ENCODE data around the gene TP53I11.

The TP53I11 gene

GRCh38 chr11:44885065-44885810 is 65.4 kb downstream of the TP53I11 start:
- TF ChIP-seq CTCF (IDR thresholded peaks at IDR 0.05; ENCODE audit: control extremely low read depth, extremely low read depth, low read depth, missing control alignments), result no peak
- no peak for DNase-seq (ENCODE audit: extremely low spot score)
- CTCF ChIA-PET, result interaction anchor here (1.0 to 1.8 kb wide), 3 partner anchors 8 to 219 kb away, joined by 3 to 9 read pairs (median 5); no protein-coding TSS in a partner anchor
- POLR2A ChIA-PET, result interaction anchor here (0.8 kb wide), 1 partner anchor 13 kb away, joined by 3 read pairs; no protein-coding TSS in a partner anchor

DNA sequence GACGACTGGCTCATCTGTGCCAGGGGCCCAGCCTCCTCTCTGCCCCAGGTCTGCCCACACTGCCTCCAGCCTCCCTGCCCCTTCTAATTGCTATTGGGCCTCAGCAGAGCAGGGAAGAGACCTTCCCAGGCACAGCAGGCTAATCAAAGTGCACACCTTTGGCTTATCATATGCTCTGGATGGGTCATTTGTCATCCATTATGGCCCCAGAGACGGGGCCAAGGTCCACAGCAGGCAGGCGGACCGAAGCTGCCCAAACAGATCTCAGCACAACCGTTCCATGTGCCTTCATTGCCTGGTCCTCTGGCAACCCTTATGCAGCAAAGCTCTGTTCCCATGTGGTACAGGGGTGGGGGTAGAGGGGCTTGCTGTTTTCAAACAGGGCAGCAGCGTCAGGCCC is 66.6 kb downstream of the TP53I11 start:
- no peak for TF ChIP-seq CTCF (IDR thresholded peaks at IDR 0.05; ENCODE audit: control extremely low read depth, extremely low read depth, low read depth, missing control alignments)
- ChIA-PET CTCF (interaction anchor here (1.1 to 1.5 kb wide), 2 partner anchors 10 to 11 kb away, joined by 3 to 4 read pairs; no protein-coding TSS in a partner anchor), POLR2A (interaction anchor here (0.6 kb wide), 1 partner anchor 16 kb away, joined by 4 read pairs; no protein-coding TSS in a partner anchor)
- no peak for DNase-seq (ENCODE audit: extremely low spot score)

DNA sequence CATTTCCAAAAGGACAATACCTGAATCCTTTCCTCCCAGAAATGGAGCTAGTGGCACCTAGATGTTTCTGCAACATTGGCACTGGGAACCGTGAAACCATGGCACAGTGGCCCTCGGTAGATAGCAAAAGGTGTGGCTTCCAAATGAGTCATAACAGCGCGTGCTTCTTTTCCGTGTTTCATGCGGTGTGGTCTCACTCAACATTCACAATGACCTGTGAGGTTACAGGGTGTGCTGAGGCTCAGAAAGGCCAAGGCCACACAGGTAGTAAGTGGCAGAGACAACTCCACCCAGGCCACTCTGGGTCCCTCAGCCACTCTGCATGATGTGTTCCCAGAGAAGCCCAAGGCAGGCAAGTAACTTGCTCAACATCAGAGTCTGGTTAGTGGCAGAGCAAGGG is 67.4 kb downstream of the TP53I11 start:
- TF ChIP-seq CTCF (IDR thresholded peaks at IDR 0.05; ENCODE audit: control extremely low read depth, extremely low read depth, low read depth, missing control alignments), result no peak
- no peak for DNase-seq (ENCODE audit: extremely low spot score)
- CTCF ChIA-PET, result interaction anchor here (1.1 to 1.5 kb wide), 2 partner anchors 10 to 11 kb away, joined by 4 read pairs; no protein-coding TSS in a partner anchor
- POLR2A ChIA-PET, result no interaction called here

Data from GM10248 (cell line).